GM12875 (cell line): ENCODE data around the gene PZP.

Experiments used
- H3K4me3 ChIP-seq: one replicate; pipeline ENCODE4 v1.5.1; 2011; ENCODE audit warnings: low read depth, low read length, control low read depth
- TF ChIP-seq, protein P1 (sequence below): IDR thresholded peaks from 2 replicates; pipeline ENCODE4 v1.5.1; 2011; ENCODE audit warnings: low read depth, mild to moderate bottlenecking, control low read depth, inconsistent platforms, low read length, moderate library complexity, borderline replicate concordance; ENCODE audit not compliant: insufficient read depth

Gene PZP

DNA sequence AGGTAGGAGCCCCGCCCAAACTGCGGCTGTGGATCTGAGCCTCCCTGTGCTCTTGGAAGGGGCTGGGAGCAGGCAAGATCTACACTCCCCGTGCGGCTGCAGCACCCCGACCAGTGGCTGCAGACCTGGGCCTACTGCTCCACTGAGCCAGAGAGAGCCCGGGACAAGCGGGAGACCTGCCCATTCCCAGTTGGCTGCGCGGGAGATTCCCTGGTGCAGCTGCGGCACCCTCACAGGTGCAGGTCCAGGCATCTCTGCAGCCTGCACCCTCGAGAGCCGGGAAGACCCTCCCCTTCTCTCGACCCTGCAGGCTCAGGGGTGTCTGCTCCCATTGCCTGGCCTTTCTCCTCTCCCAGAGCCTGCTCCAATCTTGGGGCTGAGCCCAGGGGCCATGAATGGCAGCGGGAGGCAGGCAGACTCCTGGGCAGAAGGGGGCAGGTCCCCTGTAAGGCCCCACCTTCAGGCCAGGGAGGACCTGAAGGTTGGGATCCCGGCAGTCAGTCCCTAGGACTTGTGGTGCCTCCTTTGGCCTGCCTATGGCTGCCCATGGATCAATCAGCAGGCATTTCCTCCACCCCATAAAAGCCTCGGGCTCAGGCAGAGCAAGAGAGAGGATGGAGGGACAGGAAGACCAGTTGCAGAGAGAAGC lies 83.7 kb downstream of the PZP start:
- no peak overlapping the region for H3K4me3 ChIP-seq
- TF ChIP-seq, protein P1, sequence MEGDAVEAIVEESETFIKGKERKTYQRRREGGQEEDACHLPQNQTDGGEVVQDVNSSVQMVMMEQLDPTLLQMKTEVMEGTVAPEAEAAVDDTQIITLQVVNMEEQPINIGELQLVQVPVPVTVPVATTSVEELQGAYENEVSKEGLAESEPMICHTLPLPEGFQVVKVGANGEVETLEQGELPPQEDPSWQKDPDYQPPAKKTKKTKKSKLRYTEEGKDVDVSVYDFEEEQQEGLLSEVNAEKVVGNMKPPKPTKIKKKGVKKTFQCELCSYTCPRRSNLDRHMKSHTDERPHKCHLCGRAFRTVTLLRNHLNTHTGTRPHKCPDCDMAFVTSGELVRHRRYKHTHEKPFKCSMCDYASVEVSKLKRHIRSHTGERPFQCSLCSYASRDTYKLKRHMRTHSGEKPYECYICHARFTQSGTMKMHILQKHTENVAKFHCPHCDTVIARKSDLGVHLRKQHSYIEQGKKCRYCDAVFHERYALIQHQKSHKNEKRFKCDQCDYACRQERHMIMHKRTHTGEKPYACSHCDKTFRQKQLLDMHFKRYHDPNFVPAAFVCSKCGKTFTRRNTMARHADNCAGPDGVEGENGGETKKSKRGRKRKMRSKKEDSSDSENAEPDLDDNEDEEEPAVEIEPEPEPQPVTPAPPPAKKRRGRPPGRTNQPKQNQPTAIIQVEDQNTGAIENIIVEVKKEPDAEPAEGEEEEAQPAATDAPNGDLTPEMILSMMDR = no peak

DNA sequence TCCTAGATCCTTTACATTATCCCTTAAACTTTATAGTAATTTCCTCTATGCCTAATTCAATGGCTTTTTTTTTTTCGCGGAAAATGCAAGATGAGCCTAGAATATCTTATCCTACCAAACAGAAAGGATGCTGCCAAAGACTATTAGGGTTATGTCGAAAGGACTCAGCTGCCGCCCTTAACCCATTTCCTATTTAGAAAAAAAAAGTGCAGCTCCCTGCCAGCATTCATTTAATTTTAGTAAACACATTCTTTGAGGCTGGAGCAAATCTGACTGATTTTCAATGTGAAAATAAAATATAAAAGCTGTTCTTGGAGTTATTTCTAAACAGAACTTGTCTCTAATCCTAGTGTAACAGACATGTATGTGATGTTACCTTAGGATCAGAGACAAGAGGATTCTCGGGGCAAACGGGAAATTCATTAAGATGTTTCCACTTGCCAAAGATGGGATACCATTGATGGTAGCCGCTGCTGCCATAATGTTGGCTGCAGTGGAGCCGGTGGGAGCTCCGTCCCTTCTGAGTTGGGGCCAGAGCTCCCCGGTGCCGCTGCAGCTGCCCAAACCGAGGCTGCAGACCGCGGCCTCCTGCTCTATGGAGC lies 84.3 kb downstream of the PZP start:
- H3K4me3 ChIP-seq = no peak overlapping the region
- TF ChIP-seq, protein P1 = no peak

DNA sequence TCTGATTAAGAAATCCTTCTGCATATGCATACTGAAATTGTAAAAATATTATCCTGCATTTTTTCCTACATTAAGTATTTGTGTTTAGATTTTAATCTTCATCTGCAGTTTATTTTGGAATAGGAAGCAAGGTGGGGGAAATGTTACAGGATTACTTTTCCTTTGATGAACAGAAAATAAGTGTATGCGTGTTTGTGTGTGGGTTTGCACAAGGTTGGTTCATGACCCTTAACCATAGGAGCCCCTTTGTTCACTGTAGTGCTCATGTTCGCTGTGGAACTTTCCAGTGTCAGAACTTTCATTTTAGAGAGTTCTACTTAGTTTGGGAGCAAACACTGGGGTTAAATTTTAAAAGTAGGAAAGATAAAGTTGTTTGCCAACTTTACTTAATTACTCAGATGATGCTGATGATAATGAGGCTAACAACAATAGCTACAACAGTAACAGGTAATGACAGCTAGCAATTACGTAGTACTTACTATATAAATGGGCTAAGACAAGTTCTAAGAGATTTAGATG lies 86.0 kb downstream of the PZP start:
- TF ChIP-seq, protein P1 = no peak
- no peak overlapping the region for H3K4me3 ChIP-seq

DNA sequence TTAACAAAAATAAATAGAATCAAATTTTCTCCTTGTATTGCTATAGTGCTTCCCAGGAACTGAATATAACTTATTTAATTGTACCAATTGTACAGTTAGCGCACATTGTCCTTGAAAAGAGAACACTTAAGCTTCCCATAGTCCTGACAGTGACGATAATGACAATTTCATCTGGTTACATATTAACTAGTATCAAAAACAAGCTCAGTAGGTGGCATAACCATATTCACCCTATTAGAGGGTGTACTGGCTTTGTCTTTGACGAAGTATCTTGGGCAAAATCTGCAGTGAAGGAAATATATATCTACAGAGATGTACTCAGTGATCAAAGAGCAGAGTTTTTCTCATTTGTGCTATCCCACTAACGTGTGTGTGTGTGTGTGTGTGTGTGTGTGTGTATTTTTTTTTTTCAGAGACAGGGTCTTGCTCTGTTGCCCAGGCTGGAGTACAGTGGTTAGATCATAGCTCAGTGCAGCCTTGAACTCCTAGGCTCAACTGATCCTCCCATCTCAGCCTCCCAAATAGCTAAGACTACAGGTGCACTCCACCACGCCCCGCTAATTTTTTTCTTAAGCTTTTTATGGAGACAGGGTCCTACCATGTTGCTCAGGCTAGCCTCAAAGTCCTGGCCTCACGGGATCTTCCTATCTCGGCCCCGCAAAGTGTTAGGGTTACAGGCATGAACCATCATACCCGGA lies 87.6 kb downstream of the PZP start:
- TF ChIP-seq, protein P1 = no peak
- H3K4me3 ChIP-seq = no peak overlapping the region

DNA sequence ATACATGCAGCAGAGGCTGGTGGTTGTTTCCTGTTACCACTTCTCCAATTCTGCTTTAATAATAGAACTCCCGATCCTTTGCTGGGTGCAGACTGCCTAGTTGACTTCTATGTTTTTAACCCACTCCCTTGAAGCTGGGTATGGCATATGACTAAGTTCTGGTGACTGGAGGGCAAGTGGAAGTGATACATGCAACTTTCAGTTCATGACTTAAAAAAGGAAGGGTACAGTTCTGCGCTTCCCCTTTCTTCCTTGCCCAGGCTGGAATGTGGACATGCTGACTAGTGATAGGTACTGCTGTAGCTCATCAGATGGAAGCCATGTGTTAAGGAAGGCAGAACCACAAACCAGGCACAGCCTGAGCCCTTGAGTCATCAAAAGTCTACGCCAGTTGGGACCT lies 90.0 kb downstream of the PZP start:
- TF ChIP-seq, protein P1 = no peak

DNA sequence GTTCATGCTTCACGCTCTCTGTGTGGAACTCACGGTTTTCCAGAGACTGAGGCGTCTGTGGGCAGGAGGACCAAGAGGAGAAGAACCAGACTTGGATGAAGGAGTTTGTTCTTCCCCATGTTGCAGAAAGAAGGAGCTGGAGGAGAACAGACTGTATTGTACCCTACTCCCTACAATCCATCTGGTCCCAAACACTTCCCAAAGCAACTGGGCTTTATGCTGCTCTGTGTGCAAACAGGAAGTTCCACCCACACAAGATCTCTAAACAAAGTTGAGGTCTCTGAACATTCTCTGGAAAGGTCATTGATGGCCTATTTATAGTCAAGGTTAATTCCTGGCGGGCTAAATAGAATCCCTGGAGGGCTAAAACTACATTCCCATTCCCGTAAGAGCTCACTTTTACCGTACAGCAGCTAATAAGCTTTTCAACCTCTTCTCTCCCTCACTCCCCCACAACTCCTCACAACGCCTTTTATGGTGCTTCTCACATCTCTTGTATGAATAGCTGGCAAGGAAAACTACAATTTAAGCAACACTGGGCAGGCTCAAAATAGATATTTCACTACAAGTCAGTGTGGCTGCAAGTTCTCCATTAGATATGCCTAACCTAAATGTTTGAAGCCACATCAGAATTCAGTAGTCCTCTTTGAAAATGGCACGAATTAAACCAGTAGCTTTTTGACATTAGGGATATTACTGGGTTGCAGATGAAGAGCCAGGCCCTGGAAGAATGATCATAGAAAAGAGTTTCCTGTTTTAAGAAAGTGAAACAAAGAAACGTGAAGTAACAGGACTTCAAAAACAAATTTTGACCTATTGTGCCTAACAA lies 92.2 kb downstream of the PZP start, which contains the start of gene A2M:
Gene A2M, minus strand, starts transcription at position 189 of the 829 bp plus-strand sequence. Its CDS starts 70 bp downstream, at position 119.
- TF ChIP-seq, protein P1 = no peak
- no peak within 1 kb of the TSS for H3K4me3 ChIP-seq

More for the DNA sequence above, 90.0 kb downstream of the PZP start:
- no peak overlapping the region for H3K4me3 ChIP-seq
